Transverse colon (tissue), 3 donors: ENCODE measurements around the gene SEMA4D.

Experiments used
- EP300 ChIP-seq: sonication (generic); formaldehyde crosslinking; IDR thresholded peaks from one replicate; pipeline ENCODE4 v1.6.1; 2017; ENCODE audit warnings: antibody characterized with exemption, low read depth
- TF ChIP-seq, protein P1 (sequence below), 5 experiments: fragments of 200-600 bp in 3 of 5; fragments of 450-650 bp in 2 of 5; sonication (generic) in 3 of 5; IDR thresholded peaks; 1 replicate in 2 of 5; 2 replicates in 3 of 5; pipeline ENCODE4 v1.5.1; 2016 to 2017; ENCODE audit warnings: antibody characterized with exemption in 5 of 5, inconsistent platforms in 3 of 5, mild to moderate bottlenecking in 2 of 5, moderate library complexity in 1 of 5

GRCh38 chr9:89330513-89330912 is 167.4 kb downstream of the SEMA4D start:
- TF ChIP-seq EP300 = no peak
- TF ChIP-seq, protein P1, sequence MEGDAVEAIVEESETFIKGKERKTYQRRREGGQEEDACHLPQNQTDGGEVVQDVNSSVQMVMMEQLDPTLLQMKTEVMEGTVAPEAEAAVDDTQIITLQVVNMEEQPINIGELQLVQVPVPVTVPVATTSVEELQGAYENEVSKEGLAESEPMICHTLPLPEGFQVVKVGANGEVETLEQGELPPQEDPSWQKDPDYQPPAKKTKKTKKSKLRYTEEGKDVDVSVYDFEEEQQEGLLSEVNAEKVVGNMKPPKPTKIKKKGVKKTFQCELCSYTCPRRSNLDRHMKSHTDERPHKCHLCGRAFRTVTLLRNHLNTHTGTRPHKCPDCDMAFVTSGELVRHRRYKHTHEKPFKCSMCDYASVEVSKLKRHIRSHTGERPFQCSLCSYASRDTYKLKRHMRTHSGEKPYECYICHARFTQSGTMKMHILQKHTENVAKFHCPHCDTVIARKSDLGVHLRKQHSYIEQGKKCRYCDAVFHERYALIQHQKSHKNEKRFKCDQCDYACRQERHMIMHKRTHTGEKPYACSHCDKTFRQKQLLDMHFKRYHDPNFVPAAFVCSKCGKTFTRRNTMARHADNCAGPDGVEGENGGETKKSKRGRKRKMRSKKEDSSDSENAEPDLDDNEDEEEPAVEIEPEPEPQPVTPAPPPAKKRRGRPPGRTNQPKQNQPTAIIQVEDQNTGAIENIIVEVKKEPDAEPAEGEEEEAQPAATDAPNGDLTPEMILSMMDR (IDR thresholded peaks at IDR 0.05) = no peak
